HTERT RPE-1 (cell line): ENCODE results near the gene SNAPC2.
"Not testable (repeated sequence)": the region's sequence is repeated elsewhere in the genome, so short reads cannot be mapped to it uniquely, and the experiment has no call there.

Experiments used
- in situ Hi-C: fragments of 300-500 bp; cut with MboI; formaldehyde crosslinking; loops from 4 replicates; pipeline ENCODE4 v1.14.3; 2020; ENCODE audit warnings: low sequenced_read_pairs

Gene SNAPC2

DNA sequence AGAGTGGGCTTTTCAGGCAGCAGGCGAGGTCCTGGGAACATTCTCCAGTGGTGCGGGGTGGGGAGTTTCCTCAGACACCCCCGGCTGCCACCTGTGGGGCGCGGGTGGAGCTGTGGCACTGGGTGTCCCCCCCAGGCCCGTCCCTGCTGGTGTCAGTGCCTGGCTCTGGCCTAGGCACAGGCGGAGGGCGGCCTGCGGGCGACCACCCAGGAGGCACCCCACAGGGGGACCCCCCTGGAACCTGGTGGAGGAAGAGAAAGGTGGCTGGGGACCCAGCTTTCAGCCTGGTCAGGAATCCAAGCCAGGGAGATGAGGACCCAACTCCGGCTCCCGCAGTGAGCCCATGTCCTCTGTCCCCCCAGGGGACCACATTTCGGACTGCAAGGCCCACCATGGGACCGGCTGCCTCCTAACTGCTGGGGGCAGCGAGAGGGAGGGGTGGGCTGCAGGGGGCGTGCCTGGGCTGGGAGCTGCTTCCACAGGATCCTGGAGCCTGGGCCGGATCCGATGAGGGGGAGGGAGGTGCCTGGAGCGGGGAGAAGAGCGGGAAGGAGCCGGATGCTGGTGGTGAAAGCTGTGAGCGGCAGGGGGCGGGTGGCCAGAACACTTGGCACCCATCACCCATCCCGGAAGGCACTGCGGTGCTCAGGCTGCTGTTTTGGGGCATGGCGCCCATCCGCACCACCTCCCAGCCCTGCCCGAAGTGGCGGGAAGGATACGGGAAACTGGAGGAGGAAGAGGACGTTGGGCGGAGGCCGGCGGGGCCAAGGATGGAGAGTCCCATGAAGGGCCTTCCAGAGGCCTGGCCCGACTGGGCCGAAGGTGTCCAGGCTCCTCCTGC, 11.3 kb downstream of the SNAPC2 start:
- in situ Hi-C loops = no loop called here

DNA sequence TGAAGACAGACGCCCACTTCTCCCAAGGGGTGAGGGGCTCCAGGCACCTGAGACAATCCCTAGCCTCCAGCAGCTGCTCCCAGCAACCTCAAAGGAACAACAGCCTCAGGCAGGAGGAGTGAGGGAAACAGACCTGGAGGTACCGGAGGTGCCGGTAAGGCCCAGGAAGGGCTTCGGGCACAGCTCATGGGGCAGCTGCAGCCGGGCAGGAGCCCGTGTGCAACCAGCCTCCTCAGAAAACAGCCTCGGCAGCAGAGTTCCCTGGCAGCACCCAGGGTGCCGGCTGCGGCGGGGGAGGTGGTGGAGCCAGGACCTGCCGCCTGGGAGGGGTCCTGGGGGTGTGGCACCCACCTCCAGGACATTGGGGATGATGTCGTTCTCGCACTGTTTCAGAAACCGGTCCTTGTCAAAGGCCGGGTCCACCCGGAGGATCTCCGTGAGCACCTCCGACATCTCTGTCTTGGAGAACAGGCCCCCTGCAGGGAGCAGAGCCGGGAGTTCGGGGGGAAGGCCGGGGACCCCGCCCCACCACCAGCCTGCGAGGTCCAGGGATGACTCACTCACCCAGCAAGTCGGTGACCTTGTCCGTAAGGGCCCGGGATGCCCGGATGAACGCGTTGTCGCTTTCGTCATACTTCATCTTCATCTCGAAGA, 12.3 kb downstream of the SNAPC2 start:
- in situ Hi-C loops = no loop called here

DNA sequence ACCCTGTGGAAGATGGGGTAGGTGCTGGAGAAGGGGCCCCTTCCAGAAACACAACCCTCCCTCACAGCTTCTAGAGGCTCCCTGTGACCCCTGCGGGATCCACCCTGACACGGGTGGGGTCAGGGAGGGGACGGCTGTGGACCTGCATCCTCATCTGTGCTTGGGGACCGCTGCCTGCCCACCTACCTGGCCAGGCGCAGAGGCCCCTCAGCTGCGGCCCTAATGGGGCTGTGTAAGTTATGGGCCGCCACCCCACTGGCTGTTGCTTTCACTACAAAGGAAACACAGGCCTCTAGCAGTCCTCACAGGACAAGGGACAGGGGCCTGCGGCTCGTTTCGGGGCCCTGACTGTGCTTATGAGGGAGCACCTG, 12.8 kb downstream of the SNAPC2 start:
- in situ Hi-C loops = no loop called here

DNA sequence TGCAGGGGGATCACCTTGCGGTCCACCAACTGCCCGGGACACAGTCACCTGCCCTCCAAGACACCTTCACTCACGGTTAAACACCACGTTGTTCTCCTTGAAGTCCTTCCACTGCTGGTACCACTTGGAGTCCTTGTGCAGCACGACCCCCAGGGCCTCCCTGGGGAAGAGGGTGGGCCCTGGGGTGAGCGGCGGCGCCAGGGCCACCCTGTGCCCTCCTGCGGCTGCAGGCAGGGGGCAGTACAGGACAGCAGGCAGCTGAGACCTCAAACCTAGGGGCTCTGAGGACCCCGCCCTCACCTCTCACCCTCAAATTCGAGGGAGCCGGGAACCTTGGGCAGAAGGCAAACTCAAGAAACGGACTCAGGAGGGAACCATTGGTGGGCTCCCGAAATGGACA, 13.3 kb downstream of the SNAPC2 start:
- in situ Hi-C loops = no loop called here

DNA sequence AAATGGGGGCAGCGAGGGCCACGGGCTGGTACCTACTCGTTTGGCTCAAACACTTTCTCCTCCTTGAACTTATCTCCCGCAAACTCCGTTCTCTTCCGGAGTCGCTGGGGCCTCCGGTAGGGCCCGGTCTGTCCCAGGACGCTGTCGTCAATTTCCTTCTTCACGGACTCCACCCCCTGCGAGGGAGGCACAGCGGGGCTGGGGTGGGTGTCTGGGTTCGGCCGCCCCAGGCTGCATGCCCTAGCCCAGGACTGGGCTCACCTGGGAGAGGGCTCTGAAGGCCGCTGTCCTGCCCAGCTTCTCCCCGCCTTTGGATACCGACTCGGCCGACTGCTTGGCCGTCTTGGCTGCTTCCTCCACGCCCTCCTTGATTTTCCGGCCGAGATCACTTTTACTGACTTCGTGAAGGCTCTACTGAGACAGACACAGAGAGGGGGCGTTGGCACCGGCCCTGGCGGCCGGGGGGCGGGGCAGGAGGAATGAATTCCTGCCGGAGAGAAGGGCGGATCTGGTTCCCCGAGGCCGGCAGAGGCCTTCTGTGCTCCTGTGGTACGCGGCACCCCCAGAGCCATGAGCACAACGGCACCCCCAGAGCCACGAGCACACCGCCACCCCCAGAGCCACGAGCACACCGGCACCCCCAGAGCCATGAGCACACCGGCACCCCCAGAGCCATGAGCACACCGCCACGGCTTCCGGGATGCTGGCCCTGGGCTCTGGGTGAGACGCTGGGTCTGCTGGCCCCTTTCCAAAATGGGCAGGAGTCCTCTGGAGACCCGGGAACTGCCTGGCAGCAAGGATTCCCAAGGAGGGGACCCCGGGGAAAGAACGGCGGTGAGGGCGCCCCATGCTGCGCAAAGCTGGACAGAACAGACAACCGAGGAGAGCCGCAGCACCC, 13.9 kb downstream of the SNAPC2 start:
- in situ Hi-C loops = no loop called here

DNA sequence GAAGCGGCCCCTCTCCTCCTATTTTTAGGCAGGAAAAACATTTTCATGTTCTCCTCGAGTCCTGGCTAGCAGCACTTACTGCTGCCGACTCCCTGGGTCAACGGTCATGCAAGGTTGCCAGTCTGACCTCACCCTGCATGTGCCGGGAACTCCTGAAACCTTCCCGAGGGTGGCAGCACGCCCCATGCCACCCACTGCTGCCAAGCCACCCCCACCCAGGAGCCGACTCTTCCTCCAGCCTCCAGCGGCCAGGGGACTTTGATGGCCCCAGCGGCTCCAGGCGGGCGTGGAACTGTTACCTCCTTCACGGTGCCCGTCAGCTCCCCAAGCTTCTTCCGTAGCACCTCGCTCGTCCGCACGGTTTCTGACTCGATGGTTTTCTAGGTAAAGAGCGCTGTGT, 14.6 kb downstream of the SNAPC2 start:
- in situ Hi-C loops = no loop called here

DNA sequence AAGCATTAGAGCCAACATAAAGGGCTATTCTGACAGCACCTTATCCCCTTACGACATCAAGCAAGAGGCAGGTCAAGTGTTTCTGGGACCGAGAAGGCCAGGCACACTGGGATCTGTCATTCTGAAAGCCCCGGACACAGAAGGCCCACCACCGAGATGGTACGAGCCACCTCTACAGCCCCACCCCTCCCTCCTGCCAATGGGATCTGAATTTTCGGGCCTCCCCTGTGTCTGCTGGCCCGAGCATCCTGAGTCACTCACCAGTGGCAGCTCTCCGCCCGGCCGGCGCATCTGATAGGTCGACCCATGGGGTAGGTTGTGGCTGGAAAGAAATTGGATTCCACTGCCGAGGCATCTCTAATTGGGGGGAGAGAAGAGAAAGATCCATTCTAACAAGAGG, 20.7 kb downstream of the SNAPC2 start:
- in situ Hi-C loops = no loop called here

DNA sequence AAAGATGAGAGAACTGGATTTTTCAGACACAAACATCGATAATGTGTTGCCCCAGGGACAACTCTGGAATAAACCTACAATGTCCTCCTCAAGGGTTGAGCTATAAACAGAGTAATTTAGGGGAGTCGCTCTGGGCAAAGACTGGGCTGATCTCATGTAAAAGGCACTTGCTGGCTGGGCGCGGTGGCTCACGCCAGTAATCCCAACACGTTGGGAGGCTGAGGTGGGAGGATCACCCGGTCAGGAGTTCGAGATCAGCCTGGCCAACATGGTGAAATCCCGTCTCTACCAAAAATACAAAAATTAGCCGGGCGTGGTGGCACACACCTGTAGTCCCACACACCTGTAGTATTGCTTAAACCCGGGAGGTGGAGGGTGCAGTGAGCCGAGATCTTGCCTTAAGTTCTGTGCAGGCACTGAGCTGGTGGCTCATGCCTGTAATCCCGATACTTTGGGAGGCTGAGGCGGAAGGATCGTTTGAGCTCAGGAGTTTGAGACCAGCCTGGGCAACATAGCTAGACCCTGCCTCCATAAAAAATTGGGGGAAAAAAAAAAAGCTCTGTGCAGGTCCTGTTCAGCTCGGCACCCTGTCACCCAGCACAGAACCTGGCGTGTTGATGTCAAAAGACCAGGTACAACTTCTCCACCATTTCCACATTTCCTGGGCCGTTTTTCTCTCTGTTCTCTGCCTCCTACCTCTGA, 21.9 kb downstream of the SNAPC2 start:
- in situ Hi-C loops = no loop called here

DNA sequence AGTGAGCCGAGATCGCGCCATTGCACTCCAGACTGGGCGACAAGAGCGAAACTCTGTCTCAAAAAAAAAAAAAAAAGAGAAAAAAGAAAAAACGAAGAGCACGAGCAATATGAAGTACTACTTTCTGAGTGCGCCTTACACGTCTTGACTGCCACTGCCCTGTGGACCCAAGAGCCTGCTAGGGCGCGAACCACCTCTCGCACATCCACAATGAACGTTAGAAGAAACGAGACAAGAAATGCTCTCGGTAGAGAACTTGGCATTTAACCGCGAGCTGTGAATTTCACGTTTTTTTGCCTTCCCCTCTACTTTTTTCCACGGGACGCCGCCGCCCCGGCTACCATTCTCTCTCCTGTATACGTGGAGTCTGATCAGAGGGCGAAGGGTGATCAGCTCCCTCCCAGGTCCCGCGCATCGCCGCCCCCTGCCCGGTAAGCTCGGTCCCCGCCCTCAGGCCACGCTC, 22.9 kb downstream of the SNAPC2 start:
- in situ Hi-C loops = no loop called here

DNA sequence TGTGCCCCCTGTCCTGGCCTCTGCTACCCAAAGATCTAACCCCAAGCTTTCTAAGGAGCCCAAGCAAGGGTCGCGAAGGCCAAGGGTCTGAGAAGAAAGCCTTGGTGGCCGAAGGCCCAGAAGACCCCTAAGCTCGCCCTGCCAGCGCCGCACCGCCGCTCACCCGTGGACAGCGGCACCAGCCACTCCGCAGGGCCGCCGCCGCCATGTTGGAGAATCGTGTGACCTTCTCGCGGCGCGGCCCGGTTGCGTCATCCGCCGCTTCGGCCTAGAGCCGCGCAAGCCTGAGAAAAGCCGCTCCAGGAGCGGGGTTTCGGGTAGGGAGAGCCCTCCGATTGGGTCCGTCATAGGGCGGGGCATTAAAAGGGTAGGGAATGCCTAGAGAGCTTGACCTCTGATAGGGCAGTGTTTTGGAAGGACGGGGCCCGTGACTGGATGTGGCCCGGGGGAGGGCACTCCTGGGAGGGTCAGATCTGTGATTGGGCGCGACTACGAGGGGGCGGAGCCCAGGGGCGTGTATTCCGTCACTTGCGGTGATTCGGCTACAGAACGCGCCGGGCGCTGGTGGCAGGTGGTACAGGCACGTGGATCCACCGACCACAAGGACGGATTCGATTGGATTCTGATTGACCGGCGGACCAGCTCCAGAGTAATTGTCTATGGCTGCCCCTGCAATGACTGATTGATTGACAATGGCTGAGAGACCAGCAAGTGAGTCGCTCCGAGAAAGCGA, 23.5 kb downstream of the SNAPC2 start, which contains the start of gene TIMM44:
Gene TIMM44 (minus strand): TSS at position 223 of the 733 bp plus-strand sequence. CDS start 15 bp downstream, at position 208.
- in situ Hi-C loops = no loop called here

DNA sequence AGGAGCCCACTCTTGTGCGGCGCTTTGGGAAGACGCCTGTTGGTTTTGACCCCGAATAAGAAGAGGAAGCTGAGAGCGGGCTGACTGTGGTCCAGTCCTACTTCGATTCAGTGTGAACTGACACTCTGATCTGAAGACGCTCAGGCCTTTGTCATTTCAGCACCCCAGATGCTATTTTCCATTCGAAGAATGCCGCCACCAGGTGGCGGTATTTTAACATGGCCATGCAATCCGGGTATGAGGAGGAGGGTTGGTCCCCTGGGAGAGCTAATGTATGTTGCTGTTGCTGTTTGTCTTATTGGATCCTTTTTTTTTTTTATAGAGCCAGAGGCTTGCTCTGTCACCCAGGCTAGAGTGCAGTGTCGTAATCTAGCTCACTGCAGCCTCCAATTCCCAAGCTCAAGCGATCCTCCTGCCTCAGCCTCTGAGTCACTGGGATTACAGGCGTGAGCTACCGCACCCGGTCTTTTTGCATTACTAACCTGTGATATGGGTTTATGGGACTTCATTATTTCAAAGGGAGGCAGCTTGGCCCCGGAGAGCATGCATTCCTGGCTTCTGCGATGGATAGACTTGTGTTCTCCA, 24.1 kb downstream of the SNAPC2 start:
- in situ Hi-C loops = no loop called here

DNA sequence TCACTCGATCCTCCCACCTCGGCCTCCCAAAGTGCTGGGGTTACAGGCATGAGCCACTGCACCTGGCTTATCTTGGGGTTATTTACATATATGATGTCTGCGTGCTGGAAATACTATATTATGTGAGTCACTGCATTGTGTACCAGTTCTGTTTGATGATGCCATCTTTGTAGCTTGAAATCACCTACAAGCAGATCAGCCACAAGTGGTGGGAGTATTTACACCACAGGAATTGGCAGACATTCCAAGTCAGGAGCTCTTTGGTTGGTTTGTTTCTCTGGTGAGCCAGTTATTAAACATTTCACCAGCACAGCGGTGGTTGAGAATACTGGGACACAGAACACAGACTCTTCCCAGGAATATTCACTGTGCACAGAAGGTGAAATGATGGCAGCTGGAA, 27.8 kb downstream of the SNAPC2 start:
- in situ Hi-C loops = no loop called here

DNA sequence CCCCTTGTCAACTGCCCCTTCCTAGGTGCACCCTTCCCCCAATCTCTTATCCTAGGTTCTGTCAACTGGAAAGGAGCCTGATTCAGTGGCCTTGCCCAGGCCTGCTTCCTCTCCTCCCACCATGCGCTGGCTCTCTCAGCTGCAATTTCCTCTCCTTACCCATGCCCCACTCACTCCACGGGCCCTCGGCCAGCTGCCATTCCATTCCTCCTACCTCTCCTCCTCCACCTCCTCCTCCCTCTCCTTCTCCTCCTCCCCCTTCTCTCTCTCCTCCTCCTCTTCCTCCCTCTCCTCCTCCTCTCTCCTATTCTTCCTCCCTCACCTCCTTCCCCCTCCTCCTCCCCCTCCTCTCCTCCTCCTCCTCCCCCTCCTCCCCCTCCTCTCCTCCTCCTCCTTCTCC, 32.9 kb downstream of the SNAPC2 start:
- in situ Hi-C loops = no loop called here

DNA sequence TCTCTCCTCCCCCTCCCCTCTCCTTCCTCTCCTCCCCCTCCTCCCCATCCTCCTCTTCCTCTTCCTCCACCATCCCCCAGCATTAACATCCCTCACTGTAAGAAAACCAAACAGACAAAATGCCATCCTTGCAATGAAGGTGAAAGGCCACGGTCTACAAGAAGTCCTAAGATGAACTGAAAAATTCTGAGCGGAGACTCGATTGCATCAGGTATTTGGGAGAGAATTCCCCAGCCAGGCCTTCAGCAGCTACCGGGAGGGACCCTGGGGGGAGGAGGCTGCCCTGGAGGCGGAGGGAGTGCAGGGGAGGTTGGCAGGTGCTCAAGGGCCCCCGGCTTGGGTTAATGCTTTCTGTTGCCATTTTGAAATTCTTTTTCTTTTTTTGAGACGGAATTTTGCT, 33.4 kb downstream of the SNAPC2 start:
- in situ Hi-C loops = no loop called here

DNA sequence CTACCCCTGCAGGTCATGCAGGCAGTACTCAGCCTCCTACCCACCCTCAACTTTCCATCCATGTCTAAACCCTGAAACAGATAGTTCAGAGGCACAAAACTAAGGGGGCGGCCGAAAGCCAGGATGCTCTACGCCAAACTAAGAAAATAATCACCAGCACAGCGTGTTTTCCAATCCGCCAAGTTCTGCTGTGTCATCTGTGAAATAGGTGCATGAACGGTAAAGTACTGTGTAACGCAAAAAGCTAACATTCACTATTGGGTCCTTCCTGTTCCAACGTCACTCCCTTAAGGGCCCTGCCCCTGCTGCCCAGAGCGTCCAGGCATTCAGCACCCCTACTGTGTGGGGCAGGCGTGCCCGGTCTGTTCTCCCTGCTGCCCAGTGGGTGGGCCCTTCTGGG, 35.6 kb downstream of the SNAPC2 start:
- in situ Hi-C loops = no loop called here

DNA sequence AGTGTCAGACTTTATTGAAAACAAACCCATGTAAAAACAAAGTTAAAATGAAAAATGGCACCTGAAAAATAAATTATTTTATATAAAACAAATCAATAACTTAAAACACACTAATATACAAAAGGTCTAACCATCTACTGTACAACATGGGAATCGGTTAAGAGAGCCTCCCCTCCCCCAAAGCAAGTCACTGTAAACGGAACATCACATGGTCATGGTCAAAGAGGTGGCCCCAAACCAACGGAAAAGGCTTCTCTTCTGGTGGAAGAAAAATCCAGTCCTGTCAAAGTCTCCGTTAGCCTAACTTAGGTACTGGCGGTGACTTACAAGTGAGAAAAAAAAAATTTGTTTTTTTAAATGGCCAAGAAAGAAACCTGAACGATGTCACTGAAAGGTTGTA, 39.1 kb downstream of the SNAPC2 start:
- in situ Hi-C loops = no loop called here

DNA sequence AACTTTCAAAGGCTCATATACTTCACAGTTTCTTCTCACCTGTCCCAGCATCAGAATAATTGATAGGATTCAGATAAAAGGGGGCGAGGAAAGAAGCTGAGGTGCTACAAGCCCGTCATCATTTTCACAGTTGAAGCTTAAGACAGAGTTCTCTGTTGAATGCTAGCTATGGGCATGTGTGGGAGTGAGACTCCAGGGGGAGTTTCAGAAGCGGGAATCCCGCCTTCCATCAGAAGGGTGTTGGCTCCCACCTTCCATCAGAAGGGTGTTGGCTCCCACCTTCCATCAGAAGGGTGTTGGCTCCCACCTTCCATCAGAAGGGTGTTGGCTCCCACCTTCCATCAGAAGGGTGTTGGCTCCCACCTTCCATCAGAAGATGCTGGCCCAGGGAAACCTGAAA, 40.9 kb downstream of the SNAPC2 start:
- in situ Hi-C loops = not testable (repeated sequence)

DNA sequence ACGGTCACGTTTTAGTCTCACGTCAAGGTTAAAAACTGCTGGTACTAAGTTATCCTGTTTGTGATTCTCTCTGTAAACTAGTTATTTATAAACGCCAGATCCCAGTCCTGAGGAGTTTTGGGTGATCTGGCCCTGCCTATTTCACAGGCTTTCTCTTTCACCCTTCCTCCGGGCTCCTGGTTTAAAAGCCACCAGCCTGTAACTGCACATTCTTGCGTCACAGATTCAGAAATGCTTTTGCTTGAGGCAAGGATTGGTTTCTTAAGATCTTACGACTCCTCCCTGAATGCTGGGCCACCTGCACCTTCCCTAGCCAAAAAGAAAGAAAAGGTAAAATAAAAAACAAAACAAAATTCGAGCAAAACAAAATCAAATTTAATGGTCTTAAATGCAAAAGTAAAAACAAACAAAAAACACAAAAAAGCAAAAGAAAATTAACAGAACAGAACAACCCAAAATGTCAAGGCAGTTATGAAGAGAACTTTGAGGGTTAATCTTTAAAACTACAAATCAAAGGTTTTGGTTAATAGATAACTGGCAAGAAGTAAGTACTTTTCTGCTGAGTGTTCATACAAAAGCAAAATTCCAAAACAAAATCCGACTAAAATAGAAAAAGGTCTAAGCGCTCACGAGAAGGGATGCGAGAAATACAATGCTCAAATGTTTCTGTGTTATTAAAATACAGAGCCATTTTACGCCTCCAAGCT, 41.9 kb downstream of the SNAPC2 start:
- in situ Hi-C loops = no loop called here

DNA sequence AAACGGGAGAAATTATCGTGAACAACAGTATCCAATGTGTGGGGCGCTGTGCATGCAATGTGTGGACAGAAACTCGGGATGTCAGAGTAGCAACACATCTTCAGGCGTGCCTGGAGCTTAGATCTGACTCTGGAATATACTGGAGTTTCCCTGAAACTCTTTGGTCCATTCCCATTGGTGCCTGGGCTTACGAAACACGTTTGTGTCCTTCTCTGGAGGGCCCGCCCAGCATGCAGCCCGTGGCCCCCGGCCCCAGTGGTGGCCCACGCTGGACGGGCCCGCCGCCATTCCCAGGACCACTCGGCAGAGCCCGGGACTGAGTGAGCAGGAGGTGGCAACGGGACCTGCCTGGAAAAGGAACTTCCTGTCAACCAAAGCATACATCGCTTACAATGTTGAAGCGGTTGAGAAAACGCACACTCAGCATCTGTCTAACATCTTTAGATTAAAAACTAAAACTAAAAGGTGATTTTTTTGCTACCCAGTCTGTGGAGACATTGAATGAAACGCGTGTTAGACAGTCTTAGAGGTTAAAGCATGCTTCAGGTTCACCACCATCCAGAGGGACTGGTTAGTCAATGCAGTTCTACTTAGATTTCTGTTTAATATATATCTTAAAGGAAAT, 42.6 kb downstream of the SNAPC2 start:
- in situ Hi-C loops = no loop called here
